Stimulated activated CD4-positive, alpha-beta T cell treated with anti-CD3 and anti-CD28 coated beads, Interleukin-15, amount 100 ng/mL, for 1 hour (primary cell): ENCODE results near the gene RPTOR.

Experiments
- DNase-seq, 2 donors: peaks; one replicate each; pipeline ENCODE4 v3.0.0-alpha.2; 2020; ENCODE audit warnings: low read depth in 1 of 2, low spot score in 1 of 2

RPTOR gene

DNA sequence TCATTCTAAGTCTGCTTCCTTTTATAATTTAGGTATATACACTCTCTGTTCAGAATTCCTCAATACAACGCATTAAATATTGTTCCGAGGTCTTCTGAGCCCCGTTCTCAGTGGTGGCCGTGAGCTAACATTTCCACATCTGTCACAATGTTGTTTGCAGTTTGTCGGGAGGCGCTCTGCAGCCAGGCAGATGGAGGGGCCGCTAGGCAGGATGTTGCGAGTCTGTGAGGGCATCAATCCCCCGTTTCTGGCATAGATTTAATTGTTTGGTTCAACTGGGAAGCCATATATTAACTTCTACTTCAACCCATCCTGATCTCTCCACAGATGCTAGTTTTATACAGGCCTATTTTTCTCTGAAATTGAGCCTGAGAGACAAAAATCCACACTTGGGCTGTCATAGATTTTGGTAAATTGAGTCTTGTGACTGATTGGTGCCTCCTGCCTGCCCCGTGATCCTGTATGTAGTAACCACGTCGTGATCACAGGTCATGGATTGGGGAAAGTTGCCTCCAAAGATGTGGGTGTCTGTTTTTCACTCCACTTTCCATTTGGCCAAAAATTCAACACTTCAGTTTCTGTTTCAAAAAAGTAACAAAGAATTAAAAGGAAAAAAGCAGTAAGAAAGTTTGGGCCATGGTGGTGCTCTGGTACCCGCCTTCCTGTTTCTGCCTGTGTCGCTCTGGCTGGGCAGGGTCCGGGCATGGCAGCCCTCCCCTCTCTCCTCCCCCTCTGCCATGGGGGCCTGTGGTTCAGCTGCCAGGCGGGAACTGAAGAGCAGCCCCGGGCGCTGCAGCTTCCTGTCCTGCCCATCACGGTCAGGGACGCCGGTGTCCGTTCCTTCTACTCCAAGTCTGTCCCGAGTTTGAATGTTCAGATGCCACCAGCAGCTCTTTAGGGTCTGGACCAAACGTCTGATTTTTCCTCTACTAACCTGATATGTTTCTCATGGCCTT lies 41.5 kb downstream of the RPTOR start:
- no peak for DNase-seq

DNA sequence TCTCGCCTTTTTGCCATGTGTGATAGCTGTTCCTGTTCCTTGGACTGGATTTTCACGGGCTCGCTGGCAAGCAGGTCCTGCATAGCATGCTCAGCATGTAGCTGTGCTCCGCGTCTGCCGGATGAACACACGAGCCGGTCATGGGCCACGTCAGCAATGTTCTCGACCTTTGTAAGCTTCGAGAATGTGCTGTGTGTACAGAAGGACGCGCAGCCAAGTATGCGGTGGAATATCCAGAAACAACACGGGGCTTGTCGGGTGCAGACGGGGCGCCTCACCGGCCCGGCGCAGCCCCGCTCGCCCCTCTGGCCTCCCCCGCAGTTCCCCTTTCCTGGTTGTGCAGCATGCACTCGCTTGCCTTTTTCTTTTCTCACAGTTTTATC lies 42.2 kb downstream of the RPTOR start:
- no peak for DNase-seq

DNA sequence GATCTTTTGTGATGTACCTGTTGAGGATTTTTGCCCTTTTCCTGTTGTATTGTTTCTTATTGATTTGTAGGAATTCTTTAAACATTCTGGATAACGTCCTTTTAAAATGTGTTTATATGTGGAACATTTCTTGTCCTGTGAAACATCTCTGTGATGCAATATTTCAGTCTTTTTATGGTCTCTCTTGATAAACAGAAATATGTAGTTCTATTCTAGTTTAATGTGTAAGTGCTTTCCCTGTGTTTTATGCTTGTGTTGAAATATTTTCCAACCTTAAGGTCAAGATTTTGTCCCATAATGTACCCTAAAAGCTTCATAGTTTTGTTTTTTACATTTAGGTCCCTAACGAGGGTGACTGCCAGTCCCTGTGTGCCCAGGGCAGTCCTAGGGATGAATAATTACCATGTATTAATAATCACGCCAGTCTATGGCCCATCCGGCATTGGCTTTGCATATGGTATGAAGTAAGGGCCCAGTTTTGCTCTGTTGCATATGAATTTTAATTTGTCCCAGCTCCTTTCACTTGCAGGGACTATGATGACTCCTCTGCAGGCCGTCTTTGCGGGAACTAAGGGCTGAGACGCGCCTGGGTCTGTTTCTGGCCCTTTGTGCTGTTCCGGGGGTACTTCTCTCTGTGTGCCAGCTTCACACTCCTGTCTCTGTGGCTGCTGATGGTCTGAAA lies 44.2 kb downstream of the RPTOR start:
- no peak for DNase-seq

DNA sequence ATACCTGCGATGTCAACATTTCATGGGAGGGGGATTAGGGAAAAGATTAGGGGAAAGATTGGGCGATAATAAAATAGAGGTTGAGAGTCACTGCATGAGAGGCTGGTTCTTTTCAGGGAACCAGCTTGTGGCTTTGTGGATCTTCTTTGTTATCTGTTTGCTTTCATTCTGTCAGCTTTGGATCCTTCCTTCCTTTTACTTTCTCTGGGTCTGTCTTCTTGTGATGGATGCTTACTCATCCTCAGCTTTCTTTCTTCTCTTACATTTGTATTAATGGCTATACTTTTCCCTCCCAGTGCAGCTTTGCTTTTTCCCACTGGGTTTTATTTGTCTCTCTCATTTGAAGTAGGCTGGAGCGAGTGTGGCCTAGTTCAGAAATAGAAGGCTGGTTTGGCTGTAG lies 47.1 kb downstream of the RPTOR start:
- no peak for DNase-seq

DNA sequence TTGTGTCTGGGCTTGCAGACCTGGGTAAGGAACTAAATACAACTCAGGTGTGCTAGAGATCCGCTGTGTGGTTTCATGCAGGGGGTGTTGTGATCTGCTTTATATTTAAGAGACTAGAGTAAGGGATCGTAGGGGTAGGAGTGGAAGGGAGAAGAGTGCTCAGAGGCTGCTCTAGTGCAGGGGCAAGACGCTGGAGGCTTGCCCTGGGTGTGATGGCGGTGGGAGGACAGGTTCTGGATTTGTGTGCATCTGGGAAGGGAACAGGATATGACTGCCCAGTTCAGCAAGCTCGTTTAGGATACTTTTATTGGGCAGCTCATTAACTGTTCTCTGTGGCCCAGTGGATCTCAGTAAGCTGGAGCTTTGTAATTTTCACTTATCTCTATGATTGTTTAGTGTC lies 47.6 kb downstream of the RPTOR start:
- DNase-seq: no peak

DNA sequence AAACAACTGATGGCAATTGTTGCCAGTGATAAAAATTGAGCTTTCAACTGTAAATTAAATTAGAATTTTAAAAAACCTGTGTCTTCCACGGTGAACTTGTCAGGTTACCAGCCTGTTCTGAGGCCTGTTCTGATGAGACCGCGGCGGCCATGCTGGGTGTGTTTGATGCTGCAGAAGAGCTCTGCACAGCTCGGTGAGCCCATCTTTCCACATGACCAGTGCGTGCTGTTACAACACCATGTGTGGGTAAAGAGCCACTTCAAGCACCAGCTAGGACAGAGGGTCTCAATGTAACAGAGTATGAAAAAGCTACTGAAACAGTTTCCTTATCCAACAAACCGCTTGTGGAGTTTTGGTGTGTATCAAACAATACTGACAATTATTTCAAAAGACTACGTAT lies 48.5 kb downstream of the RPTOR start:
- no peak for DNase-seq

DNA sequence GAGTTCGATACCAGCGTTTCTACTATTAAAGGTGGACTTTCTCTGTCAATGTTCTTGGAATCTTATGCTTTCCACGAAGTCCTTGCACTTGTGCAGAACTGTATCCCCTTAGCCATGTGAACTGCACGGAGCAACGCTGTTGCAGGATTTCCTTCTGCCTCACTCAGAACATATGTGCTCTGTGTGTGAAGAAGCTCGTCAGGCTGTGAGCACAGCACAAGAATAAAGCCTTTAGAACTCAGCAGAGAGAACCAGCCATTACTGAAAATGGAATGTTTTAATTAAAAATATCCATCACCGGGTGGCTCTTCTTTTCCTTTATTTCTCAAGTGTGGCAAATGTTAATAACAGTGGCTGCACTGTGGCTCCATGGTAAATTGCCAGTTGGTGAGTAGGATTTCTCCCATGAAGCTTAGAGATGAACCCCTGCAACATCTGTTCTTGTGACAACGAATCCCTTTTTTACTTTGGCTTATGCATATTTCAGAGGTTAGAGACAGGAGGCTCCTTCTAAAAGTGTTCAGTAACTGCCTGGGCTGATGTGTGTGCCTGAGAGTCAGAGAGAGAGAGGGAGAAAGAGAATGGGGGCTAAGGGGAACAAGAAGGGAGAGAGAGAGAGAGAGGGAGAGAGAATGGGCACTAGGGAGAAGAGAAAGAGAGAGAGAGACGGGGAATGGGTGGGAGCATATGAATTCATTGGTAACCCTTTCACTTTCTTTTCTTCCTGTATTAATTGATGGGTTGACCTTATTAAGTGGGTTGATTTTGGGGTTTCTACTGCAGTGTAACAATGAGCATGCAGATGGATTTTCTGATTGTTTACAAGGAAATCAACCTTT lies 50.0 kb downstream of the RPTOR start:
- DNase-seq: no peak

DNA sequence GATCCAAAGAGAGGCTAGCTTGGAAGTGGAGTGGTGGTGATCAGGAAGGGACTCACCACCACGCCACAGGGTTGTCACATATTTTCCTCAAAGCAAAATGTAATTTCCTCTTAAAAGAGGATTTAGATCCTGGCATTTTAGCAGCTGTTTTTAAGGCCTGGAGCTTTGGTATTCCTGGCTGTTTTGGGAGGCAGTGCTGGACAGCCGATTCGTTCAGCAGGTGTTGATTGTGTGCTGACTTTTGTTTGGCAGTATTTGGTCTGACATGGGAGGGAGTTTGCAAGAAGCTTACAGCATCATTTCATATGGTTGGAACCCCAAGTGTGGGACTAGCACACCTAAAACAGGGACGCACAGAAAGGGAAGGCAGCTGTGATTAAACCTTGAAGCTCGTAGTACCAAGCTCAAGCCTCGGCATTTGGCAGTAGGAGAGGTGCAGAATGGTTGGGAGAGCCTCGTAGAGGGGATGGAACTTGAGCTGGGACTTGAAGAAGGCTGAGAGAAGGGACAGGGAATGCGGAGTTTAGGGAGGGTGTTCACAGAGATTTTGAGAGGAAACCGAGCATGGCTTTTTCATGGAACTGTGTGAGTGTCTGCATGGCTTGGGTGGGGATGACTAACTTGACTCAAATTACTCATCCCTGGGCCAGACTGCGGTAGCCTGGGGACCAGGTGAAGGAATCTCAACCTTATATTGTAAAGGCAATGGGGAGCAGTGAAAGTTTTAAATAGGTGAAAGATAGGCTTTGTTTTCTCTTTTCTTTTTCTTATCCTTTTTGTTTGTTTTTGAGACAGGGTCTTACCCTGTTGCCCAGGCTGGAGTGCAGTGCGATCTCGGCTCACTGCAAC lies 52.3 kb downstream of the RPTOR start:
- DNase-seq: no peak

DNA sequence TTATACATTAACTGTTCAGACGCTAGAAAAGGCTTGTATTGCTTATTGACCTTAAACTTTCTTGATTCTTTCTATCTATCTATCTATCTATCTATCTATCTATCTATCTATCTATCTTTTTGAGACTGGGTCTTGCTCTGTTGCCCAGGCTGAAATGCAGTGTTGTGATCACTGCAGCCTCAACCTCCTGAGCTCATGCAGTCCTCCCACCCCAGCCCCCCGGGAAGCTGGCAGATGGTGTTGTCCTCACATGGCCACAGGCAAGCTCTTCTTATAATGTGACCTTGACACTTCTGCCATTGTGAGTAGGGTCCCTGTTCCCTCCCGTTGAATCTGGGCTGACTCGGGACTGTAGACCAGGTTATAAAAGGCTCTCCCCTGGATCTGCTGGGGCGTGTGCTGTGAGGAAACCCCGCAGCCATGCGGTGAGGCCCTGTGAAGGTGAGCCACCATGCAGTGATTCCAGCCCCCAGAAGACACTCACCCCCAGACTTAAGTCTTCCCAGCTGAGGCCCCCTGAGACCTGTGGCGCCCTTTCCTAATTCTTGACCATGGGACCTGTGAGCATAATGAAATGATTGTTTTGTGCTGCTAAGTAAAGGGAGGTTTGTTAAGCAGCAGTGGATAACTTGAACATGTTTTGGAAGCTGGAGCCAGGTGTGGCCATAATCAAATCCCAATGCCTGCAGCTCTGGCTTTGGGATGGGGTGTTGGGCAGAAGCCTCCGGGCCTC lies 54.3 kb downstream of the RPTOR start:
- DNase-seq: no peak

DNA sequence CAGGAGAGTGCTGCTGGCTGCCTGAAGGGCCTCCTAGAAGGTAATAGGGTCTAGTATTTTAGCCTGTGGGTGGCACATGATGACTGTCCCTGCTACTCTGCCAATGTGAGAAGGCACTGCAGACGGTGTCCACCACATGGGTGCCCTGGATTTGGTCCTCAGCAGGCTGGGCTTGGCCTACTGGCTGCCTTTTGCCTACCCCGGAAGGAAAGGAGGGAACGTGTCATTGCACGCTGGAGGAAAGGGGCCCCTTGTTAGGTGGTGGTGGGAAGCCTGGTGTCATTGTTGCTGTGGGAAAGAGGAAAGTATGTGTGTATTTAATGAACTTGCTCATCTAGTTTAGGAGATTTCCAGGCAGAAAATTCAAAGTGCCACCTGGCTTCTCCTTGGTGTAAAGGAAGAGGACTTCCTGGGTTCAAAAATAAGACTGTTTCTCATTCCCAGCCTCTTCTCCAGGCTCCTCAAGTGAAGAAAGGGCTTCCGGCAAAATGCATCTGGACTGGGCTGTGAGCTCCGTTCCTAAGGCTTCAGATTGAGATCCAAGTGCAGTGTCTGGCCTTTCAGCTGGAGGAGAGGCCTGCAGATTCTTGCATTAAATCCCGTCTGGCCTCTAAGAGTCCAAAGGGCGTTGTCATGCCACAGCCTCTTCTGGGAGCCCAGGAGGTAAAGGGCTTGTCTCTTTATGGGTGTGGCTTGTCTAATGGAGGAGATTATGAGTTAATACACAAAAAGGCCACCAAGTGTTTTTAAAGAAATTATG lies 55.1 kb downstream of the RPTOR start:
- no peak for DNase-seq

DNA sequence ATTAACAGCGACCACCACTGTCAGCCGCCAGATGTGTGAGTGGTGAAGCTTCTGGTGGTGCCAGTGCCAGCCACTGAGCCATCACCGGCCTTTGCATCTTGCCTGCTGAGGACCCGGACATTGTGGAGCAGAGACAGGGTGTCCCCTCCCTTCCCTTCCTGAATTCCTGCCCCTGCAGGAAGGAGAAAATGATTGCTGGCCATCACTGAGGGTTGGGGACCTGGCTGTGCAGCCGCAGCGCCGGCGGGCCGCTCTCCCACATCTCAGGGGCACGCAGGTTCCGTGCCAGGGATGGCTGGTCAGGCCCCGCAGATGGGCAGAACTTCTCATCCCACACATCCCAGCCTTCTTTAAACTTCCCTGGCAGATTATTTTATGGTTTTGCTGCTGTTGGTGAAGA lies 56.5 kb downstream of the RPTOR start:
- no peak for DNase-seq

DNA sequence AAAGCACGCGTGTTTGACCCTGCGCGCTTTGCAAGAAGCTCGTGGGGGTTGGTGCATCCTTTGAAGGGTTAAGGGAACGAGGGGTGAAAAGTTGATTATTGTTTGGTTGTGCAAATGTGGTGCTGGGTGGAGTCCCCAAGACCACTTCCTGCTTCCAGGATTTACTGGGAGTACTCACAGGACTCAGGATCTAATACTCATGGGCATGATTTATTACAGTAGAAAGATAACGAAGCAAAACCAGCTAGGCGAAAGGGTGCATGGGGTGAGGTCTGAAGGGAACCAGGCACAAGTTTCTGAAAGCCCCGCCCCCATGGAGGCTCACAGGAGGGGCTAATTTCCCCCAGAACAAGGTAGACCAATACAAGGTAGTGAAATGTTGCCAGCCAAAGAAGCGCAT lies 58.8 kb downstream of the RPTOR start:
- no peak for DNase-seq

DNA sequence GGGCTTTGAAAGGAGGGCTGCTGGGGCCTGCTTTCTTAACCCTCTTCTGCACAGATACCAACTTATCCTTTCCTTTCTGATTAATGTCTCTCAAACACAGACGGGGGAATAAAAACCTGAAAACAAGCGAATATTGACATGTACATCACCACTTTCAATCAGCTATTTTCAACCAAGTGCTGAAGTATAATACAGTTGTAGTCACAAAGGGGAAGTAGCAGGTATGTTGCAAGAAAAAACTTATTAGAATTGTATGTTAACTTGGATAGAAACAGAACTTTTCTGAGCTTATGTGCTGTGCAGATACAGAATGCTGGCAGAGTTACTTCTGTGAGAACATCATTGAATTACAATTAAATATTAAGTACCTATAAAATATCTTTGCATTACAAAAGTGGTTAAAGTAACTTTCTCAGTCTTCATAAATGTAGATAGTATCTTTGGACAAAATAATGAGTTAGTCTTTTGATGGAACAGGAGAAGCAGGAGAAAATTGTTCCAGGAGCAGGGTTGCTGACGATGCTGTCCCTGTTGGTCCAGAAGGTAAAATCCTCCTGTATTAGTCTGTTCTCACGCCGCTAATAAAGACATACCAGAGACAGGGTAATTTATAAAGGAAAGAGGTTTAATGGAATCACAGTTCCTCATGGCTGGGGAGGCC lies 59.5 kb downstream of the RPTOR start:
- DNase-seq: no peak

DNA sequence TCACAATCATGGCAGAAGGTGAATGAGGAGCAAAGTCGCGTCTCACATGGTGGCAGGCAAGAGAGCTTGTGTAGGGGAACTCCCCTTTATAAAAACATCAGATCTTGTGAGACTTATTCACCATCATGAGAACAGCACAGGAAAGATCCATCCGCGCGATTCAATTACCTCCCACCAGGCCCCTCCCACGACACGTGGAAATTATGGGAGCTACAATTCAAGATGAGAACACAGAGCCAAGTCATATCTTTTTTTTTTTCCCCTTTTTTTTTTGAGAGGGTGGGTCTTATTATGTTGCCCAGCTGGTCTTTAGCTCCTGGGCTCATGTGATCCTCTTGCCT lies 60.0 kb downstream of the RPTOR start:
- no peak for DNase-seq

DNA sequence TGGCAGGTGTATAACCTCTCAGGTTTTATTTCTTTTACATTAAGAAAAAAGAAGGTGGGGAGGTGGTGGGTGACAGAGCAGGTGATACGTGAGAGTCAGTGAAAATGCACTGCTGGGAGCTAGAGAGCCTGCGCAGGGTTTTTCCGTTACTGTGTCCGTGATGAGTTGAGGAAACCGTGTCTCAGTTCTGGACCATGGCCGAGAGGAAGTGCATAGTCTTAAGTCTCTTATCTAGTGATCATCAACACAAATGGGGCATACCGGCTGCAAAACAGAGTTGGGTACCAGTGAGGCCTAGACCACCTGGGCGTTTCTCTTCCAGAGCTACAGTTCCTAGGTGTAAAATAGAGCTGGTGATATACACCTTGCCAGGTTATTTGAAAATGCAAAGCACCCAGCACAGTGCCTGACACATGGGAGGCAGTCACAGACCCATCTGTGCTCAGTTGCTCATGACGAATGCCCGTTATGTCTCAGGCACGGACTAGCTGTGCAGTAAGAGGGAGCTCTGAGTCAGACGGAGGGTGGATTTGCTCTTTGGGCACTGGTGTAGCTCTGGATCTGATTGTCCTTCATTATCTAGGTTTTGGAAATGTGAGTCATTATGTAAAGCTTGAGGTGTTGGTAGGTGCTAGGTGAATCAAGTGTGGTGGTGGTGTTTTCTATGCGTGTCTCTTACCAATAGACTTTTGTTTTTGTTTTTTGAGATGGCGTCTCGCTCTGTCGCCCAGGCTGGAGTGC lies 60.9 kb downstream of the RPTOR start:
- peak in 1 of 2 donors; percentile 18 for DNase-seq

DNA sequence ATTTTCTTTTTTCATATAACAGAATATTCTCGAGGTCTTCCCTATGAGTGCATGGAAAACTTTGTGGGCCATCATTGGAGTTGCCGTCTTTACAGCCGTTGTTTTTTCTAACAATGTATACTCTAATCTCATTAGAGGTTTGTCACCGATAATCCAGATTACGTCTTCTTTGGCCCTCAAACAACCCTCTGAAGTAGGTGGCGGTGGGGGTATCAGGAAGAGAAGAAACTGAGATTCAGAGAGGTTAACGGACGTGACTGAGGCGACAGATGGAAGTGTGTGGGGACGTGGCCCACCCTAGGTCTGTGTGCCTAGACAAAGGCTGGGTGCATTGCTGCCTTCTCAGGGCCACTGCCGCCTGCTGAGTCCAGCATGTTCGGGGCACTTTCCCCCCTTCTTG lies 63.7 kb downstream of the RPTOR start:
- no peak for DNase-seq

DNA sequence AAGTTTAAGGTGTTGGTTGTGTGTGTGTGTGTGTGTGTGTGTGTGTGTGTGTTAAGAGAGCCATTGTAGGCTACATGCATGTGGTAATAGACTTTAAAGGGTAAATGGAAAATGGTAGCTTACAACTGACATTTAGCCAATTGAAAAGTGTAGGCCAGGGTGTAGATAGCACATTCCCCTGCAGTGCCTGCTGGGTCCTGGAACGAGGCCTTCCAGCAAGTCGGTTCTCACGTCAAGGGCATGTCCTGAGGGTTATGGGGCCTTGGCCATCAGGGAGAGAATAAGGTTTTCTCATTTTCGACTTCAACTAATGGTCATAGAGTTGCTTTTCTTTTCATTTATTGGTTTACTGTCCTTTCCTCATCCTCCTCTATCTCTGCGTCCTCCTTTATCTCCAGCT lies 65.1 kb downstream of the RPTOR start:
- no peak for DNase-seq

DNA sequence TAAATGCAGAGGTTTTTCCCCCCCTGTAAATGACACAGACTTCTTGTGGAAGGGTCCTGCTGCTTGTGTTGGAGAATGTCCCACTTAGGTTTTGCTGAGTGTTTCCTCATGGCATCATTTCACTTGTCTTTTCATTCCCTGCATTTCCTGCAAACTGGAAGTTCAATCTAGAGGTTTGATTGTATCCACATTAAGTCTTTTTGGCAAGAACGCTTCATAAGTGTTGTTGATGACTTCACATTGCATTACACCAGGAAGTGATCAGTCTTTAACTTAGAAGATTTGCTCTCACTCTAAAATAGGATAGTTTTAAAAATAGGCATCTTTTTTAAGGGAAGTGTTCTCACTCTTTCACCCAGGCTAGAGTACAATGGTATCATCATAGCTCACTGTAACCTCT lies 67.2 kb downstream of the RPTOR start:
- no peak for DNase-seq
